Nephron (organoid): ENCODE data around the gene TEX14.

Experiments
- H3K27ac Mint-ChIP-seq, 3 experiments: 2 replicates each; pipeline ENCODE4 v1.8.0; 2020; ENCODE audit warnings: mixed read lengths in 3 of 3, mild to moderate bottlenecking in 2 of 3, moderate library complexity in 1 of 3
- H3K27me3 Mint-ChIP-seq: 2 replicates; pipeline ENCODE4 v1.8.0; 2021; ENCODE audit warnings: low read depth, mild to moderate bottlenecking, moderate library complexity, mixed read lengths
- H3K36me3 Mint-ChIP-seq: 2 replicates; pipeline ENCODE4 v1.8.0; 2020; ENCODE audit warnings: low read depth, mixed read lengths
- H3K4me1 Mint-ChIP-seq: 2 replicates; pipeline ENCODE4 v1.8.0; 2020; ENCODE audit warnings: mixed read lengths
- H3K4me3 Mint-ChIP-seq, 3 experiments: 2 replicates each; pipeline ENCODE4 v1.8.0; 2020; ENCODE audit warnings: mild to moderate bottlenecking in 3 of 3, mixed read lengths in 3 of 3, moderate library complexity in 2 of 3
- H3K9me3 Mint-ChIP-seq: 2 replicates; pipeline ENCODE4 v1.8.0; 2020; ENCODE audit warnings: mixed read lengths
- TF ChIP-seq, protein P1 (sequence below), 3 experiments: fragments of 200-600 bp; sonication (generic); IDR thresholded peaks; one replicate each; pipeline ENCODE4 v1.5.0; 2021; ENCODE audit warnings: antibody characterized with exemption in 3 of 3; ENCODE audit not compliant: unreplicated experiment in 3 of 3

TEX14 gene

DNA sequence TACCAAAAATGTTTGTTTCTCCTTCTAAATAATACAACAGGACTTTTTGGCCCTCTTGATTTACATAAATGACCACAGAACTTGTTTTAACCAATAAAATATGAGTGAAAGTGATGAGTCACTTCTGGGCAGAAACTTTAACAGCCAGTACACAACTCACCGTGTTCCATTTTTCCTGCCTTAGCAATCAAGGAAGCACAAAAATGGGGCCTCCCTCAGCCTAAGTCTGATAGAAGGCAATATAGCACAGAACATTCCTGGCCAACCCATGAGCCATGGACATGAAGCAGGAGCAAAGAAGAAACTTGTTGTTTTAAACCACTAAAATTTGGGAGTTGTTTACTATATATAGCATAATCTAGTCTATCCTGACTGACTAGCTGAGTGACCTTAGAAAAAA is 116.3 kb downstream of the TEX14 start:
- H3K27ac Mint-ChIP-seq, result no peak overlapping the region
- no peak overlapping the region for H3K4me3 Mint-ChIP-seq
- peaks cover 23% of the 10 kb centered on the region for H3K4me1 Mint-ChIP-seq
- no peaks in the 10 kb centered on the region for H3K36me3 Mint-ChIP-seq
- H3K27me3 Mint-ChIP-seq, result peaks cover 5% of the 10 kb centered on the region
- TF ChIP-seq, protein P1, sequence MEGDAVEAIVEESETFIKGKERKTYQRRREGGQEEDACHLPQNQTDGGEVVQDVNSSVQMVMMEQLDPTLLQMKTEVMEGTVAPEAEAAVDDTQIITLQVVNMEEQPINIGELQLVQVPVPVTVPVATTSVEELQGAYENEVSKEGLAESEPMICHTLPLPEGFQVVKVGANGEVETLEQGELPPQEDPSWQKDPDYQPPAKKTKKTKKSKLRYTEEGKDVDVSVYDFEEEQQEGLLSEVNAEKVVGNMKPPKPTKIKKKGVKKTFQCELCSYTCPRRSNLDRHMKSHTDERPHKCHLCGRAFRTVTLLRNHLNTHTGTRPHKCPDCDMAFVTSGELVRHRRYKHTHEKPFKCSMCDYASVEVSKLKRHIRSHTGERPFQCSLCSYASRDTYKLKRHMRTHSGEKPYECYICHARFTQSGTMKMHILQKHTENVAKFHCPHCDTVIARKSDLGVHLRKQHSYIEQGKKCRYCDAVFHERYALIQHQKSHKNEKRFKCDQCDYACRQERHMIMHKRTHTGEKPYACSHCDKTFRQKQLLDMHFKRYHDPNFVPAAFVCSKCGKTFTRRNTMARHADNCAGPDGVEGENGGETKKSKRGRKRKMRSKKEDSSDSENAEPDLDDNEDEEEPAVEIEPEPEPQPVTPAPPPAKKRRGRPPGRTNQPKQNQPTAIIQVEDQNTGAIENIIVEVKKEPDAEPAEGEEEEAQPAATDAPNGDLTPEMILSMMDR (IDR thresholded peaks at IDR 0.05; ENCODE audit: unreplicated experiment in 3 of 3), result no peak
- no peaks in the 10 kb centered on the region for H3K9me3 Mint-ChIP-seq

GRCh38 chr17:58574025-58574424 is 117.8 kb downstream of the TEX14 start:
- no peaks in the 10 kb centered on the region for H3K36me3 Mint-ChIP-seq
- TF ChIP-seq, protein P1 (IDR thresholded peaks at IDR 0.05; ENCODE audit: unreplicated experiment in 3 of 3), result no peak
- peaks cover 23% of the 10 kb centered on the region for H3K4me1 Mint-ChIP-seq
- no peak overlapping the region for H3K4me3 Mint-ChIP-seq
- peaks cover 5% of the 10 kb centered on the region for H3K27me3 Mint-ChIP-seq
- H3K9me3 Mint-ChIP-seq, result no peaks in the 10 kb centered on the region
- H3K27ac Mint-ChIP-seq, result no peak overlapping the region

GRCh38 chr17:58572846-58573245 is 119.0 kb downstream of the TEX14 start:
- no peaks in the 10 kb centered on the region for H3K9me3 Mint-ChIP-seq
- H3K27ac Mint-ChIP-seq, result no peak overlapping the region
- no peaks in the 10 kb centered on the region for H3K27me3 Mint-ChIP-seq
- TF ChIP-seq, protein P1 (IDR thresholded peaks at IDR 0.05; ENCODE audit: unreplicated experiment in 3 of 3), result no peak
- H3K4me3 Mint-ChIP-seq, result no peak overlapping the region
- no peaks in the 10 kb centered on the region for H3K36me3 Mint-ChIP-seq
- H3K4me1 Mint-ChIP-seq, result peaks cover 20% of the 10 kb centered on the region

DNA sequence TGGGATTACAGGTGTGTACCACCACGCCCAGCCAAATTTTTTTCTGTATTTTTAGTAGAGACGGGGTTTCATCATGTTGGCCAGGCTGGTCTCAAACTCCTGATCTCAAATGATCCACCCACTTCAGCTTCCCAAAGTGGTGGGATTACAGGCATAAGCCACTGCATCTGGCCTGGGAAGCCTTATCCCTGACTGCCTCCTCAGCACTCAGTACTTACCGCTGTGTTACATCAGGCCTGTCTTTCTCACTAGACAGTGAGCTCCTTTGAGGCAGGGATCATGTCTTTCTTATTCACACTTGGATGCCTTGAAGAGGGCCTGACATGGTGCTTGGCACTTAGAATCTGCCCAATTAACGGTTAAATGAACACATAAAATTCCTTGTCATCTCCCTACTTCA is 121.1 kb downstream of the TEX14 start:
- H3K4me1 Mint-ChIP-seq, result peaks cover 20% of the 10 kb centered on the region
- TF ChIP-seq, protein P1 (IDR thresholded peaks at IDR 0.05; ENCODE audit: unreplicated experiment in 3 of 3), result no peak
- no peak overlapping the region for H3K27ac Mint-ChIP-seq
- no peak overlapping the region for H3K4me3 Mint-ChIP-seq
- H3K36me3 Mint-ChIP-seq, result no peaks in the 10 kb centered on the region
- no peaks in the 10 kb centered on the region for H3K27me3 Mint-ChIP-seq
- H3K9me3 Mint-ChIP-seq, result no peaks in the 10 kb centered on the region

- TF ChIP-seq, protein P1 (IDR thresholded peaks at IDR 0.05; ENCODE audit: unreplicated experiment in 3 of 3), result no peak
- peaks cover 30% of the 10 kb centered on the region for H3K4me1 Mint-ChIP-seq
- no peak overlapping the region for H3K4me3 Mint-ChIP-seq
- H3K9me3 Mint-ChIP-seq, result no peaks in the 10 kb centered on the region
- no peak overlapping the region for H3K27ac Mint-ChIP-seq
- H3K27me3 Mint-ChIP-seq, result no peaks in the 10 kb centered on the region
- H3K36me3 Mint-ChIP-seq, result no peaks in the 10 kb centered on the region
These were observed 122.6 kb downstream of the TEX14 start for GRCh38 chr17:58569196-58569595.

DNA sequence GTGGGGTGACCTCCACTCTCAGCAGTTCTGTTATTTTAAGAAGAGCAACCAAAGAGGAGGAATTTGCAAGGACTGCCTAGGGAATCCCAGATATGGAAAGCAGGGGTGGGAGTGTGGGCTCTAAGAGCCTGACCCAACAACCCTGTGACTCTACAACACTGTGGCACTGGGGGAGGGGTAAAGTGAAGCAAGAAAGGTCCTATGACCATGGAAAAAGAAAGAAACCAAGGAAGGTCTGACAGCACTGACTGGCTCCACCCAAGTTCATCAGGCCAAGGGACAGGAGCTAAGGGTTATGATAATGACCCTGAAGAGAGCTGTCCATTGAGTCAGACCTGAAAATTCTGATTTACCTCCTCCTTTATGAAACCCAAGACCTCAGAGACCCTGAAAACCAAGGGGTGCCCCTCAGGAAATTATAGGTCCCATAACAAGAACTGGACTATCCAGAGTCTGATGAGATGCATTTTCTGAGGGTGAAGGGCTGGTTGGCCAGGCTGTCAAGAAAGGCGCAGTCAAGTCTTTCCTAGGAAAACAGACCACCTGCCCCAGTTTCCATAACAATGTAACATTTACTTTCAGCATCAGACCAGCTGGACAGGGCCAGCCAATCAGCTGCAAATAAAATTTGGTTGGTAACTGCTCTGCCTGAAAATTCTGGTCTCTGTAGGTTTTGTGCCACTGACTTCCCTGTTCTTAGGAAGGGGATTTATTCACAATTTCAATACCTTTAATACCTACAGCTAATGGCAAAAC is 123.6 kb downstream of the TEX14 start:
- Mint-ChIP-seq H3K27me3 (no peaks in the 10 kb centered on the region), H3K27ac (no peak overlapping the region), H3K36me3 (no peaks in the 10 kb centered on the region), H3K4me3 (no peak overlapping the region), H3K4me1 (peaks cover 37% of the 10 kb centered on the region), H3K9me3 (no peaks in the 10 kb centered on the region)
- TF ChIP-seq, protein P1 (IDR thresholded peaks at IDR 0.05; ENCODE audit: unreplicated experiment in 3 of 3), result no peak
